ENCODE results near the gene TMEM183A. TPM values are rescaled to one million over a fixed set of nuclear protein-coding genes. Genes with fewer than 3 reads are reported as not detected.

Gene TMEM183A
- total and polyA plus RNA-seq, 4 donors: 29.4 to 63.9 (median 51.7) TPM

DNA sequence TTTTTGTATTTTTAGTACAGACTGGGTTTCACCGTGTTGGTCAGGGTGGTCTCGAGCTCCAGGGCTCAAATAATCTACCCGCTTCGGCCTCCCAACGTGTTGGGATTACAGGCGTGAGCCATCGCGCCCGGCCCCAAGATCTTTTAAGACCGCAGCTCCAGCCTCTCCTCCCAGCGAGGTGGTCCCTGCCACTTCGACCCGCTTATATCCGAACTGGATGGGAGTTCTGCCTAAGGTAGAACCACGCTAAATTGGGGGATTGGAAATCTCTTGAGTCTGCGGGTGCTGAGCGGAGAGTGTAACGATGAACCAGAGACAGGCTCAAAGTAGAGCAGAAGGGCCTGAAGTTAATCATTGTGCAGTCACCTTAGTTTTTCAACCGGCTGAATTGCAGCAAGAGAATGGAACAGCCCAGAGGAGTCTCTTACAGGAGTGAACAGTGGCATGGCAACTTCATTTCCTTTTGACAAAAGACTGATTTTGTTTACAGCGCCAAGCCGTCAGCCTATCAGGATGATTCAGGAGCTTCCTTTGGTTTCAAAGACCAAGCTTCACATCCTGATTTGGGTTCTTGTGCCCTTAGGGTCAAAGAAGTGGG is 39.4 kb upstream of the TMEM183A start:
- H3K9me3 ChIP-seq (ENCODE audit: control insufficient read depth in 4 of 4, insufficient read depth in 3 of 4, low read length in 3 of 4): no peaks in the 10 kb centered on the region
- H3K36me3 ChIP-seq (ENCODE audit: control insufficient read depth in 4 of 4, insufficient read depth in 4 of 4, low read length in 4 of 4): peaks cover 0 to 9% (median under 1%) of the 10 kb centered on the region in 4 donors
- DNase-seq (peak; percentile 15 to 54 (median 46)), ATAC-seq (ENCODE audit: insufficient read depth, low FRiP score) (peak; percentile 1)
- peak overlapping the region; percentile 23 for H3K4me3 ChIP-seq
- H3K4me1 ChIP-seq (ENCODE audit: control insufficient read depth in 5 of 5, insufficient read depth in 5 of 5, low read length in 5 of 5): peaks cover 0 to 19% (median 13%) of the 10 kb centered on the region in 5 donors
- peaks cover 0 to 3% (median 0%) of the 10 kb centered on the region in 3 donors for H3K27me3 ChIP-seq (ENCODE audit: control insufficient read depth in 3 of 3, insufficient read depth in 3 of 3, low read length in 2 of 3)
- no peak for TF ChIP-seq CTCF (IDR thresholded peaks at IDR 0.05; ENCODE audit: control extremely low read depth, extremely low read depth)
- peak overlapping the region; percentile 70 to 89 for H3K27ac ChIP-seq (ENCODE audit: low read depth in 1 of 2, low read length in 1 of 2)
- peak overlapping the region; percentile 39 to 46 for H3K9ac ChIP-seq (ENCODE audit: insufficient read depth in 1 of 2, low read length in 2 of 2)
- 2 to 6% methylated on average over 21 of the region's 21 CpGs for WGBS, 2 donors

GRCh38 chr1:202968351-202968750 is 38.8 kb upstream of the TMEM183A start:
- Histone ChIP-seq H3K4me1 (ENCODE audit: control insufficient read depth in 5 of 5, insufficient read depth in 5 of 5, low read length in 5 of 5) (peaks cover 0 to 19% (median 13%) of the 10 kb centered on the region in 5 donors), H3K36me3 (ENCODE audit: control insufficient read depth in 4 of 4, insufficient read depth in 4 of 4, low read length in 4 of 4) (peaks cover 0 to 7% (median 0%) of the 10 kb centered on the region in 4 donors), H3K27ac (ENCODE audit: low read depth in 1 of 2, low read length in 1 of 2) (peak overlapping the region in 1 of 2 donors; percentile 74), H3K4me3 (no peak overlapping the region), H3K9me3 (ENCODE audit: control insufficient read depth in 4 of 4, insufficient read depth in 3 of 4, low read length in 3 of 4) (no peaks in the 10 kb centered on the region), H3K9ac (ENCODE audit: insufficient read depth in 1 of 2, low read length in 2 of 2) (peak overlapping the region in 1 of 2 donors; percentile 46), H3K27me3 (ENCODE audit: control insufficient read depth in 3 of 3, insufficient read depth in 3 of 3, low read length in 2 of 3) (peaks cover 0 to 3% (median 0%) of the 10 kb centered on the region in 3 donors)
- DNase-seq: no peak
- WGBS, 2 donors: 34 to 49% methylated on average over 3 of the region's 3 CpGs
- no peak for TF ChIP-seq CTCF (IDR thresholded peaks at IDR 0.05; ENCODE audit: control extremely low read depth, extremely low read depth)
- ATAC-seq (ENCODE audit: insufficient read depth, low FRiP score): no peak

- 14 to 28% methylated on average over 5 of the region's 5 CpGs for WGBS, 2 donors
These were observed 38.3 kb upstream of the TMEM183A start for GRCh38 chr1:202968895-202969295.

More at GRCh38 chr1:202968895-202969295, 38.3 kb upstream of the TMEM183A start:
- ATAC-seq (ENCODE audit: insufficient read depth, low FRiP score) (peak; percentile 46), DNase-seq (peak; percentile 45 to 78 (median 67))
- Histone ChIP-seq H3K4me1 (ENCODE audit: control insufficient read depth in 5 of 5, insufficient read depth in 5 of 5, low read length in 5 of 5) (peaks cover 0 to 19% (median 13%) of the 10 kb centered on the region in 5 donors), H3K9ac (ENCODE audit: insufficient read depth in 1 of 2, low read length in 2 of 2) (peak overlapping the region in 1 of 2 donors; percentile 50), H3K27ac (ENCODE audit: low read depth in 1 of 2, low read length in 1 of 2) (peak overlapping the region in 1 of 2 donors; percentile 74), H3K27me3 (ENCODE audit: control insufficient read depth in 3 of 3, insufficient read depth in 3 of 3, low read length in 2 of 3) (peaks cover 0 to 3% (median 0%) of the 10 kb centered on the region in 3 donors), H3K9me3 (ENCODE audit: control insufficient read depth in 4 of 4, insufficient read depth in 3 of 4, low read length in 3 of 4) (no peaks in the 10 kb centered on the region), H3K4me3 (no peak overlapping the region), H3K36me3 (ENCODE audit: control insufficient read depth in 4 of 4, insufficient read depth in 4 of 4, low read length in 4 of 4) (peaks cover 0 to 3% (median 0%) of the 10 kb centered on the region in 4 donors)
- TF ChIP-seq CTCF (IDR thresholded peaks at IDR 0.05; ENCODE audit: control extremely low read depth, extremely low read depth): peak; percentile 32
